ENCODE measurements around the gene ZSWIM8.

The ZSWIM8 gene

GRCh38 chr10:73840403-73841060 lies 55.1 kb downstream of the ZSWIM8 start:
- no peaks in the 10 kb centered on the region for H3K27me3 ChIP-seq (ENCODE audit: control insufficient read depth in 1 of 2, insufficient read depth in 2 of 2, low read length in 2 of 2)
- H3K36me3 ChIP-seq (ENCODE audit: insufficient read depth, low read length): peaks cover 90% of the 10 kb centered on the region
- no peaks in the 10 kb centered on the region for H3K9me3 ChIP-seq (ENCODE audit: low read length)
- H3K4me1 ChIP-seq (ENCODE audit: insufficient read depth, low read length): no peaks in the 10 kb centered on the region
- no peak overlapping the region for H3K4me3 ChIP-seq (ENCODE audit: low read depth in 1 of 2, low read length in 2 of 2)
- no peak overlapping the region for H3K9ac ChIP-seq (ENCODE audit: low read length)
- H3K27ac ChIP-seq (ENCODE audit: low read depth, low read length): no peak overlapping the region

DNA sequence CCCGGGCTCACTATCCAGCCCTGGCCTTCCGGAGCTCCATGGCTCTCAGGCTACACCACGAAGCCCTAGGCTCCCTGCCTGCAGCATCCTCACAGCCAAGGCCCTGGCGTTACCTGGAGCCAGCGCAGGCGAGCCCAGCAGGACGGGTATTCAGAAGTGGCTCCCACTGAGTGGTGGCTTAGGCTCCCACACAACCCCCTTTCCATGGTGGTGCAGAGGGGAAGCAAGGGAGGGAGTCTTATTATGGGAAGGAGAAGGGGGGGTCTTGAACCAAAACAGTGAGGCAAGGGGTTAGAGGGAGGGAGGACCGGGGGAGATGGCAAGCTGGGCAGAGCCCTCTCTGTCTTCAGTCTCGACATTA lies 55.6 kb downstream of the ZSWIM8 start:
- Histone ChIP-seq H3K4me3 (ENCODE audit: low read depth in 1 of 2, low read length in 2 of 2) (no peak overlapping the region), H3K27ac (ENCODE audit: low read depth, low read length) (no peak overlapping the region), H3K4me1 (ENCODE audit: insufficient read depth, low read length) (no peaks in the 10 kb centered on the region), H3K27me3 (ENCODE audit: control insufficient read depth in 1 of 2, insufficient read depth in 2 of 2, low read length in 2 of 2) (no peaks in the 10 kb centered on the region), H3K9me3 (ENCODE audit: low read length) (no peaks in the 10 kb centered on the region), H3K9ac (ENCODE audit: low read length) (no peak overlapping the region), H3K36me3 (ENCODE audit: insufficient read depth, low read length) (peaks cover 90% of the 10 kb centered on the region)

- peaks cover 90% of the 10 kb centered on the region for H3K36me3 ChIP-seq (ENCODE audit: insufficient read depth, low read length)
Measured at GRCh38 chr10:73841526-73842285, 56.3 kb downstream of the ZSWIM8 start.

GRCh38 chr10:73842349-73842748 lies 56.9 kb downstream of the ZSWIM8 start:
- no peaks in the 10 kb centered on the region for H3K27me3 ChIP-seq (ENCODE audit: control insufficient read depth in 1 of 2, insufficient read depth in 2 of 2, low read length in 2 of 2)
- no peaks in the 10 kb centered on the region for H3K4me1 ChIP-seq (ENCODE audit: insufficient read depth, low read length)
- H3K27ac ChIP-seq (ENCODE audit: low read depth, low read length): no peak overlapping the region
- no peak overlapping the region for H3K9ac ChIP-seq (ENCODE audit: low read length)
- H3K36me3 ChIP-seq (ENCODE audit: insufficient read depth, low read length): peaks cover 90% of the 10 kb centered on the region
- no peak overlapping the region for H3K4me3 ChIP-seq (ENCODE audit: low read depth in 1 of 2, low read length in 2 of 2)
- H3K9me3 ChIP-seq (ENCODE audit: low read length): no peaks in the 10 kb centered on the region

More at GRCh38 chr10:73841526-73842285, 56.3 kb downstream of the ZSWIM8 start:
- H3K9ac ChIP-seq (ENCODE audit: low read length): no peak overlapping the region
- H3K4me1 ChIP-seq (ENCODE audit: insufficient read depth, low read length): no peaks in the 10 kb centered on the region
- H3K27ac ChIP-seq (ENCODE audit: low read depth, low read length): no peak overlapping the region
- no peaks in the 10 kb centered on the region for H3K9me3 ChIP-seq (ENCODE audit: low read length)
- H3K4me3 ChIP-seq (ENCODE audit: low read depth in 1 of 2, low read length in 2 of 2): no peak overlapping the region
- no peaks in the 10 kb centered on the region for H3K27me3 ChIP-seq (ENCODE audit: control insufficient read depth in 1 of 2, insufficient read depth in 2 of 2, low read length in 2 of 2)

GRCh38 chr10:73843261-73843660 lies 57.9 kb downstream of the ZSWIM8 start:
- no peaks in the 10 kb centered on the region for H3K4me1 ChIP-seq (ENCODE audit: insufficient read depth, low read length)
- no peaks in the 10 kb centered on the region for H3K9me3 ChIP-seq (ENCODE audit: low read length)
- no peak overlapping the region for H3K4me3 ChIP-seq (ENCODE audit: low read depth in 1 of 2, low read length in 2 of 2)
- peaks cover 90% of the 10 kb centered on the region for H3K36me3 ChIP-seq (ENCODE audit: insufficient read depth, low read length)
- H3K9ac ChIP-seq (ENCODE audit: low read length): no peak overlapping the region
- no peaks in the 10 kb centered on the region for H3K27me3 ChIP-seq (ENCODE audit: control insufficient read depth in 1 of 2, insufficient read depth in 2 of 2, low read length in 2 of 2)
- H3K27ac ChIP-seq (ENCODE audit: low read depth, low read length): no peak overlapping the region

DNA sequence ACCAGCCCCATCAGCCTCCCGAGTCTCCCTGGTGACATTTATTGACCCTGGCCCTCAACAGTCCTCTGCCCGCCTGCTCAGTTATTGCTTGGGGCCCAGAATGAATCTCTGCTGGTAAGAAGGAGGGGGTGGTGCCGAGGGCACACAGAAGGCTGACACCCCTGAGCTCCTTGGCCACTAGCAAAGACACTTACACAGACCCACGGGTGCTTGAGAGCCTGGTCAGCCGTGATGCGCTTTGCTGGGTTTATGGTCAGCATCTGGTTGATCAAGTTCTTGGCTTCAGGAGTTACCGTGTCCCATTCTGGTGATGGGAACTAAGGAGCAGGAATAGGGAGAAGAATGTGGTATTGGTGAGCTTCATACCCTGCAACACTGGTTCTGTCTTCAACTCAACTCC lies 61.6 kb downstream of the ZSWIM8 start:
- Histone ChIP-seq H3K9me3 (ENCODE audit: low read length) (no peaks in the 10 kb centered on the region), H3K4me3 (ENCODE audit: low read depth in 1 of 2, low read length in 2 of 2) (no peak overlapping the region), H3K27me3 (ENCODE audit: control insufficient read depth in 1 of 2, insufficient read depth in 2 of 2, low read length in 2 of 2) (no peaks in the 10 kb centered on the region), H3K27ac (ENCODE audit: low read depth, low read length) (no peak overlapping the region), H3K9ac (ENCODE audit: low read length) (no peak overlapping the region), H3K36me3 (ENCODE audit: insufficient read depth, low read length) (peaks cover 62% of the 10 kb centered on the region), H3K4me1 (ENCODE audit: insufficient read depth, low read length) (peaks cover 35% of the 10 kb centered on the region)

DNA sequence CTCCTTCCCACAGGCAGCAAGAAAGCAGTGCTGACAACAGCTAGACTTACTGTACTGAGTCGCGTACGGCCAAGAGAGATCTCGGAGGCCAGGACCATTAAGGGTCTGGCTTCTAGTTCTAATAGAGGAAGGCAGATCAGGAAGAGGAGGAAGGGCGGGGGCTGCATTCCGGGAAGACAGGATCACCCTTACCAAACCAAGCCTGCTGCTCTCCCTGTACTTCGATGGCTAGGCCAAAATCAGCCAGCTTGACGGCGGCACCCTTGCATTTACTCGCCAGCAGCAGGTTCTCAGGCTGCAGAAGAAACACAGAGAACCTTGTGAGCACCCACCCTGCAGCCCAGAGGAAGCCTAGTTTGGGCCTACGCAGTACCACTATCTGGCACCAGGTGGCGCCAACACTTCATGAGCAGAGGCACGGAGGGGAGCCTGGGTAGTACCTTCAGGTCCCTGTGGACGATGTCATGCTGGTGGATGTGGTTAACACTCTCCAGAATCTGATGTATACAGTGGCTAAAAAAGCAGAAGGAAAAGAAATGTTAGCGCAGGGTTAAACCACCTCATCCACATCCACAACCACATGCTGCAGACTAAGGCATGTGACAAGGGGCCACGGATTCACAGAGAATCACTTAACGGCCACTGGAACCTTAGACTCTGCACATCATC lies 63.5 kb downstream of the ZSWIM8 start:
- H3K27ac ChIP-seq (ENCODE audit: low read depth, low read length): peak overlapping the region; percentile 80
- H3K4me1 ChIP-seq (ENCODE audit: insufficient read depth, low read length): peaks cover 54% of the 10 kb centered on the region
- H3K36me3 ChIP-seq (ENCODE audit: insufficient read depth, low read length): peaks cover 60% of the 10 kb centered on the region
- H3K4me3 ChIP-seq (ENCODE audit: low read depth in 1 of 2, low read length in 2 of 2): no peak overlapping the region
- H3K9me3 ChIP-seq (ENCODE audit: low read length): no peaks in the 10 kb centered on the region
- H3K9ac ChIP-seq (ENCODE audit: low read length): peak overlapping the region; percentile 47
- H3K27me3 ChIP-seq (ENCODE audit: control insufficient read depth in 1 of 2, insufficient read depth in 2 of 2, low read length in 2 of 2): no peaks in the 10 kb centered on the region

DNA sequence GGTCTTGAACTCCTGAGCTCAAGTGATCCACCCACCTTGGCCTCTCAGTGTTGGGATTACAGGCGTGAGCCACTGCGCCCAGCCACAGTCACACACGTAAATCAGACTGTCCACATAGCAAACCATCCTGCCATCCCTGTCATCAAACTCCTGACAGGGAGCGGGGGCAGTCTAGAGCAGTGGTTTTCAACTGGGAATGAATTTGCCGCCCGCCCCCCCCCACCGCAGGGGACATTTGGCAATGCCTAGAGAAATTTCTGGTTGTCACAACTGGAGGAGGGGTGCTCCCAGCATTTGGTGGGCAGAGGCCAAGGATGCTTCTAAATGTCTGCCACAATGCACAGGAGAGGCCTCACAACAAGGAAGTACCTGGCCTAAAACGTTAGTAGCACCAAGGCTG lies 64.8 kb downstream of the ZSWIM8 start:
- Histone ChIP-seq H3K9ac (ENCODE audit: low read length) (peak overlapping the region; percentile 47), H3K4me1 (ENCODE audit: insufficient read depth, low read length) (peaks cover 67% of the 10 kb centered on the region), H3K4me3 (ENCODE audit: low read depth in 1 of 2, low read length in 2 of 2) (peak overlapping the region in 1 of 2 donors; percentile 17), H3K27me3 (ENCODE audit: control insufficient read depth in 1 of 2, insufficient read depth in 2 of 2, low read length in 2 of 2) (no peaks in the 10 kb centered on the region), H3K27ac (ENCODE audit: low read depth, low read length) (peak overlapping the region; percentile 80), H3K36me3 (ENCODE audit: insufficient read depth, low read length) (peaks cover 61% of the 10 kb centered on the region), H3K9me3 (ENCODE audit: low read length) (no peaks in the 10 kb centered on the region)

GRCh38 chr10:73850863-73851461 lies 65.6 kb downstream of the ZSWIM8 start:
- peaks cover 61% of the 10 kb centered on the region for H3K36me3 ChIP-seq (ENCODE audit: insufficient read depth, low read length)
- peak overlapping the region; percentile 80 for H3K27ac ChIP-seq (ENCODE audit: low read depth, low read length)
- no peaks in the 10 kb centered on the region for H3K9me3 ChIP-seq (ENCODE audit: low read length)
- H3K4me1 ChIP-seq (ENCODE audit: insufficient read depth, low read length): peaks cover 74% of the 10 kb centered on the region
- no peaks in the 10 kb centered on the region for H3K27me3 ChIP-seq (ENCODE audit: control insufficient read depth in 1 of 2, insufficient read depth in 2 of 2, low read length in 2 of 2)
- peak overlapping the region; percentile 47 for H3K9ac ChIP-seq (ENCODE audit: low read length)
- H3K4me3 ChIP-seq (ENCODE audit: low read depth in 1 of 2, low read length in 2 of 2): peak overlapping the region in 1 of 2 donors; percentile 17
